ENCODE results near the gene PNPLA3. TPM values are rescaled to one million over a fixed set of nuclear protein-coding genes. Genes with fewer than 3 reads are reported as not detected.
"Not testable (repeated sequence)": the region's sequence is repeated elsewhere in the genome, so short reads cannot be mapped to it uniquely, and the experiment has no call there.

The PNPLA3 gene
- total RNA-seq, 1 donor from 2014 or later: 4.6 TPM

GRCh38 chr22:43889201-43889859 is 34.3 kb upstream of the PNPLA3 start:
- DNase-seq (ENCODE audit: extremely low read depth, low read depth, low spot score): no peak

DNA sequence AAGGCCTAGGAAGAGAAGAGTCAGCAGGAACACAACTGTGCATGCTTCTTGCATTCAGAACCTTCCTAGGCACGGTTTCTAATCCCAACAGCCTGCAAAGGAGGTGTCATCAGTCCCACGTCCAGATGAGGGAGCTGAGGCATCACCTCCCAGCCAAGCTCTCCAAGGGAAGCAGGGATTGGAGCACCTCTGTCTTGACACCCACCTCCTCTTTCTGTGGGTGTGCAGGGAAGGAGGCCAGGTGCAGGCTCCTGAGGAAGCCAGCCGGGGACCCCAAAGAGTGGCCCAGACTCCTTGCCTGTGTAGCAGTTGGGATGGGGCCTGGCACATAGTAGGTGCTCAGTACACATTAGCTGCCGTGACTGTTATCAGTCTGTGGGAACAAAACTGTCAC is 33.7 kb upstream of the PNPLA3 start:
- no peak for DNase-seq (ENCODE audit: extremely low read depth, low read depth, low spot score)

GRCh38 chr22:43890901-43891331 is 32.7 kb upstream of the PNPLA3 start:
- no peak for DNase-seq (ENCODE audit: extremely low read depth, low read depth, low spot score)

DNA sequence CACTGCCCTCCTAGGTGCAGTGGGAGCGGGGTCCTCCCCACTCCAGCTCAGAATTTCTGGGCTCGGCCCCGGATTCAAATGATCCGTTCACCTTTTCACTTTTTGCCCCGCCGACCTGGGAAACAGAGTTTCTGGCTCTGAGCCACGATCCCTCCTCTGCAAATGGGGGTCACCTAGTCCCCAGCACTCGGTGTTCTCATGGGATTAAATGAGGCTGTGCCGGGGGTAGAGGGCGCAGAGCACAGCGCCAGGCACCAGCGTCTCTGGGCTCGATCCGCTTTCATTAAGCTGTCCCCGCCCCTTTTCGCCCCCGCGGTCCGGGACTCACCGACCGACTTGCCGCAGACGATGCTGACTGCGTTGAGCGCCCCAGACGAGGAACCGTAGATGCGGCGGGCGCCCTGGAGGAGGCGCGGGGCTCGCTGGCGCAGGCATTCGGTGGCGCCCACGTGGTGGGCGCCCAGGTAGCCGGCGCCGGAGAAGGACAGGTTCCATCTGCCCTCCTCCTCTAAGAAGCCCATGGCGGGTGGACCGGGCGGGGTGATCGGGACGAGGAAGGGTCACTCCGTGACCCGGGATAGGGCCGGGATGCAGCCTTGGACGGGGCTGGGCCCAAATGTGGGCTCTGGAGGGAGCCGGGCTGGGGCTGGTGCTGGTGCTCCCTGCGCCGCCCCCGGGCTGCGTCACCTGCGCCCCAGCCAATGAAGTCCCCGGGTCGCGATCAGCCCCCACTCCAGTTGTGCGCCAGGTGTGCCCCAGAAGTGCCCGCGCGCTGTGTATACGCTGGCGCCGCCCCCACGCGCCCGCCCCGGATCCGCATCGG is 32.0 kb upstream of the PNPLA3 start, which contains the start of gene PNPLA5:
TSS of gene PNPLA5 (minus strand) at position 654 of the 823 bp plus-strand sequence. CDS start at position 521, 133 bp downstream.
- DNase-seq (ENCODE audit: extremely low read depth, low read depth, low spot score): no peak

GRCh38 chr22:43892183-43892894 is 31.3 kb upstream of the PNPLA3 start:
- no peak for DNase-seq (ENCODE audit: extremely low read depth, low read depth, low spot score)

DNA sequence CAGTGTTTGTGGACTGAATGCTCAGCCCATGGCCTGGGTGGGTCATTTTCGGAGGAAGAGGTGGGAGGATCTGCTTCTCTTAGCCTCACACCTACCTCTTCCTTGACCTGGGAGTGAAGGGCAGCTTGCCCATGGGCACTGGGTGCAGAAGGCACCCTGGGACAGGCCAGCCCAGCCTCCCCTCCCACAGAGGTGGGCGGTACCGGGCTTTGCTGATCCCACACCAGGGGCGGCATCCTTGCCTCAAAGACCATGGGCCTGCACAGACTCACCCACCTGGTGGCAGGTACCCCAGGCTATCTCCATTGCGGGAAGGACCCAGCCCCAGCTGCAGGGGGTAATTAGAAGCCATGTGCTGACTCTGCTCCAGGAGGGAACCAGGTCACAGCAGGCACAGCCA is 30.3 kb upstream of the PNPLA3 start:
- DNase-seq (ENCODE audit: extremely low read depth, low read depth, low spot score): no peak

DNA sequence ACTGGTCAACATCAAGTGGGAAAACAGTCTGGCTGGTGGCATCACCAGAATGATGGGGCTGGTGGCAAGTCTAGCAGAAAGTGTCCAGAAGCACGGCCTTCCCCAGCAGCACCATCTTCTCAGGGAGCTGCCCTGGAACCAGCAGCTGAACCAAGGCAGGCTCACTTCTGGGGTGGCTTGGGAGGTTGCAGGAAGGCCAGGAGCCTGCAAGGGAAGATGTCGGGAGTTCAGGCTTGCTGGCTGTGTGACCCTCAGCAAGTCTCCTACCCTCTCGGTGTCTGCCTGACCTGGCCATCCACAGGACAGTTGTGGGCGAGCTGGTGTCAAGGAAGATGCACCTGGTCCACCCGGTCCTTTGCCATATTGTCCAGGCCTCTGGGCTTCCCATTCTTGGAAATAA is 29.5 kb upstream of the PNPLA3 start:
- DNase-seq (ENCODE audit: extremely low read depth, low read depth, low spot score): no peak

- no peak for DNase-seq (ENCODE audit: extremely low read depth, low read depth, low spot score)
These were observed 27.5 kb upstream of the PNPLA3 start for GRCh38 chr22:43895986-43896645.

GRCh38 chr22:43897751-43898261 is 25.8 kb upstream of the PNPLA3 start:
- no peak for DNase-seq (ENCODE audit: extremely low read depth, low read depth, low spot score)

- DNase-seq (ENCODE audit: extremely low read depth, low read depth, low spot score): no peak
These were observed 23.4 kb upstream of the PNPLA3 start for GRCh38 chr22:43900206-43900605.

DNA sequence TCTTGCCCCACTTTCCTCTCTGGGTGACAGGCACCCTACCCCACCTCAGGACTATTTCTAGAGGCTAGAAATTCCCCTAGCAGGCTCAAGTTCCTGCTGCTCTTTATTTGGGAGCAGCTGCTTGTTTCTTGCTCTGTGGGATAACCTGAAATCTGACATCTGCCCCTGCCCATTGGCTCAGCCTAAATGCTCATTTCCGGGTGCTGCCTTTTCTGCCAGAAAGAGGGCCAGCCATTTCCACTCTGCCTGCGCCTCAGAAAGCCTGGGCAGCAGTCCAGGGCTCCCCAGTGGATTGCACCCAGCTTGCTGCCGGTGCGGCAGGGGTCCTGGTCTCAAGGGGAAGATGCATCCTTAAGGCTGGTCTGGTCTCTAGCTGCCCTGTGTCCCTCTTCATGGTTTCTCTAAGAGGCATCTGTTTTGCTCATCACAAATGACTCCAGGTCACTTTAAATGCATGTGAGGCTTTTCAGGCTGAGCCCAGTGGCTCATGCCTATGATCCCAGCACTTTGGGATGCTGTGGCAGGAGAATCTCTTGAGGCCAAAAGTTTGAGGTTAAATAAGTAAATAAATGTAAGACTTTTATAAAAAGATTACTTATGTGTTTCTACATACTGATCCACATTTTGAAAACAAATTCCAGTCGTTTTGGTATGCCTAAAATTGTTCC is 21.5 kb upstream of the PNPLA3 start:
- DNase-seq (ENCODE audit: extremely low read depth, low read depth, low spot score): no peak

GRCh38 chr22:43903033-43903432 is 20.6 kb upstream of the PNPLA3 start:
- not testable (repeated sequence) for DNase-seq (ENCODE audit: extremely low read depth, low read depth, low spot score)

DNA sequence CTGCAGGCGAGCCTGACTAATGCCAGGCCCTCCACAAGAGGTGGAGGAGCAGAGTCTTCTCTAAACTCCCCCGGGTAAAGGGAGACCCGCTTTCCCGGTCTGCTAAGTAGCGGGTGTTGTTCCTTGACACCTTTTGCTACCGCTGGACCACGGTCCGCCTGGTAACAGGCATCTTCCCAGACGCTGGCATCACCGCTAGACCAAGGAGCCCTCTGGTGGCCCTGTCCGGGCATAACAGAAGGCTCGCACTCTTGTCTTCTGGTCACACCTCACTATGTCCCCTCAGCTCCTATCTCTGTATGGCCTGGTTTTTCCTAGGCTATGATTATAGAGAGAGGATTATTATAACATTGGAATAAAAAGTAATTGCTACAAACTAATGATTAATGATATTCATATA is 19.2 kb upstream of the PNPLA3 start:
- DNase-seq (ENCODE audit: extremely low read depth, low read depth, low spot score): not testable (repeated sequence)

DNA sequence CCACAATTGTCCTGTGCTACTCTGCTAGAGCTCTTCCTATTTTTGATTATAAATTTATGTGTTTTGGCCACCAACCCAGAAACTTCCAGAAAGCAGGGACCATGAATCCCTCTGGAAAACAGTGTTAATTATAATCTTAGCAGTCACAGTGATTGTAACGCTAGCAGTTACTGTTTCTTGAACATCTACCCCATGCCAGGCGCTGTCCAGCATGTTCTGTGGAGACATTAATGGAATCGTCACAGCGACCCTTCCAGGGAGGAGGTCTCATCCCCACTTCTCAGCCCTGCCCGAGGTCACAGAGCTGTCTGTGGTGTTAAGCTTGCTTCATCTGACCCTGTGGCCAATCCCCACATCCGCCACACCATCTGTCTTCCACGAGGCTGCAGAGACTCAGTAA is 17.9 kb upstream of the PNPLA3 start:
- DNase-seq (ENCODE audit: extremely low read depth, low read depth, low spot score): no peak

- no peak for DNase-seq (ENCODE audit: extremely low read depth, low read depth, low spot score)
These were observed 13.9 kb upstream of the PNPLA3 start for GRCh38 chr22:43909708-43910107.

GRCh38 chr22:43910178-43910695 is 13.4 kb upstream of the PNPLA3 start:
- DNase-seq (ENCODE audit: extremely low read depth, low read depth, low spot score): no peak

- DNase-seq (ENCODE audit: extremely low read depth, low read depth, low spot score): no peak
These were observed 12.3 kb upstream of the PNPLA3 start for GRCh38 chr22:43911351-43911750.

- no peak for DNase-seq (ENCODE audit: extremely low read depth, low read depth, low spot score)
These were observed 6.1 kb upstream of the PNPLA3 start for GRCh38 chr22:43917521-43917920.

- DNase-seq (ENCODE audit: extremely low read depth, low read depth, low spot score): no peak
These were observed 4.3 kb upstream of the PNPLA3 start for GRCh38 chr22:43919106-43919973.

Data from glomerular endothelial cell (primary cell).